HG02763 (cell line): ENCODE measurements around the gene TRAPPC2B.
"Not testable (repeated sequence)": the region's sequence is repeated elsewhere in the genome, so short reads cannot be mapped to it uniquely, and the experiment has no call there.

Experiments
- ATAC-seq: cut with Tn5 transposase; IDR thresholded peaks from one replicate; pipeline ENCODE4 v1.9.1; 2021; ENCODE audit warnings: mild to moderate bottlenecking, moderate library complexity; ENCODE audit not compliant: unreplicated experiment

Gene TRAPPC2B

DNA sequence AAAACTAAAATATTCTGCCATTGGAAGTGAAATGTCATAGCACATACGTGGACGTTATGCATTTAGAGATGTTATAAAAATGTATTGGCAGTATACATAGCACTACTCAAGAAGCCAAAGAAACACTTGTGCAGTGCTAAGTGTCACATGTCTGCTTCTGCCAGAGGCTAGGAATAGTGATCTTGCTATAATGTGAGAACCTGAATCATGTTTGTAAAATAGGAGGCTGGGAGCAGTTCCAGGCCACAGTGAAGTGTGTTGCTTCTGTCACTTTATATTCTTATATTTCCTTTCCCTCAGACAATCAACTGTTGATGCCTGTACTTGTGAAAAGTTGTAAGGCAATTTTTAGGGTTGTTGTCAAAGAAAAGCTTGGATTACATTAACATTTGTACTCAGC, 3.4 kb downstream of the TRAPPC2B start:
- no peak for ATAC-seq

DNA sequence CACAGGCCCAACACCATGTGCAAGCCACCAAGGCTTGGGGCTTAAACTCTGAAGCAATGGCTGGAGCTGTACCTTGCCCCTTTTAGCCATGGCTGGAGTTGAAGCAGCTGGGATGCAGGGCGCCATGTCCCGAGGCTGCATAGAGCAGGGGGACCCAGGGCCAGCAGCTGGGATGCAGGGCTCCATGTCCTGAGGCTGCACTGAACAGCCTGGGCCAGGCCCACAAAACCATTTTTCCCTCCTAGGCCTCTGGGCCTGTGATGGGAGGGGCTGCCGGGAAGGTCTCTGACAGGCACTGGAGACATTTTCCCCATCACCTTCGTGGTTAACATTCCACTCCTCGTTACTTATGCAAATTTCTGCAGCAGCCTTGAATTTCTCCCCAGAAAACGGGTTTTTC, 10.8 kb downstream of the TRAPPC2B start:
- no peak for ATAC-seq

DNA sequence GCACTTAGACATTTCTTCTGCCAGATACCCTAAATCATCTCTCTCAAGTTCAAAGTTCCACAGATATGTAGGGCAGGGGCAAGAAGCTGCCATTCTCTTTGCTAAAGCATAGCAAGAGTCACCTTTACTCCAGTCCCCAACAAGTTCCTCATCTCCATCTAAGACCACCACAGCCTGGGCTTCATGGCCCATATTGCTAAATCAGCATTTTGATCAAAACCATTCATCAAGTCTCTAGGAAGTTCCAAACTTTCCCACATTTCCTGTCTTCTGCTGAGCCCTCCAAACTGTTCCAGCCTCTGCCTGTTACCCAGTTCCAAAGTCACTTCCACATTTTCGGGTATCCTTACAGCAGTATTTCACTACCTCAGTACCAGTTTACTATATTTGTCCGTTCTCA, 11.3 kb downstream of the TRAPPC2B start:
- not testable (repeated sequence) for ATAC-seq

DNA sequence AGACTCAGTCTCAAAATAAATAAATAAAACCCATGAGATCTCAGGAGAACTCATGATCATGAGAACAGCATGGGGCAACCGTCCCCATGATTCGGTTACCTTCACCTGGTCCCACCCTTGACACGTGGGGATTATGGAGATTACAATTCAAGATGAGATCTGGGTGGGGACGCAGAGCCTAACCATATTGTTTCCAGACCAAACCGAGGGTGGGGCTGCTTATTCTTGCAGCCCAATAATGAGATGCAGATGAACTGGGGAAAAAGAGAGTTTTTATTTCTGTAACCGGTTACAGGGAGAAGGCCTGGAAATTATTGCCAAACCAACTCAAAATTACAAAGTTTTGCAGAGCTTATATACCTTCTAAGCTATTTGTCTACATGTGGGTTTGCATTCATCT, 12.8 kb downstream of the TRAPPC2B start:
- ATAC-seq = no peak

DNA sequence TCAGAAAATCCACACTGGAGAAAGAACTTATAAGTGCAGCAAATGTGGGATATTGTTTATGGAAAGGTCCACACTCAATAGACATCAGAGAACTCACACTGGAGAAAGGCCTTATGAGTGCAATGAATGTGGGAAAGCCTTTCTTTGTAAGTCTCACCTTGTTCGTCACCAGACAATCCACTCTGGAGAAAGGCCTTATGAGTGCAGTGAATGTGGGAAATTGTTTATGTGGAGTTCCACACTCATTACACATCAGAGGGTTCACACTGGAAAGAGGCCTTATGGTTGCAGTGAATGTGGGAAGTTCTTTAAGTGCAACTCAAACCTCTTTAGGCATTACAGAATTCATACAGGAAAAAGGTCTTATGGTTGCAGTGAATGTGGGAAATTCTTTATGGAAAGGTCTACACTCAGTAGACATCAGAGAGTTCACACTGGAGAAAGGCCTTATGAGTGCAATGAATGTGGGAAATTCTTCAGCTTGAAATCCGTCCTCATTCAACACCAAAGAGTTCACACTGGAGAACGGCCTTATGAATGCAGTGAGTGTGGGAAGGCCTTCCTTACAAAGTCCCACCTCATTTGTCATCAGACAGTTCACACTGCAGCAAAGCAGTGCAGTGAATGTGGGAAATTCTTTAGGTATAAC, 14.3 kb downstream of the TRAPPC2B start:
- ATAC-seq = no peak

DNA sequence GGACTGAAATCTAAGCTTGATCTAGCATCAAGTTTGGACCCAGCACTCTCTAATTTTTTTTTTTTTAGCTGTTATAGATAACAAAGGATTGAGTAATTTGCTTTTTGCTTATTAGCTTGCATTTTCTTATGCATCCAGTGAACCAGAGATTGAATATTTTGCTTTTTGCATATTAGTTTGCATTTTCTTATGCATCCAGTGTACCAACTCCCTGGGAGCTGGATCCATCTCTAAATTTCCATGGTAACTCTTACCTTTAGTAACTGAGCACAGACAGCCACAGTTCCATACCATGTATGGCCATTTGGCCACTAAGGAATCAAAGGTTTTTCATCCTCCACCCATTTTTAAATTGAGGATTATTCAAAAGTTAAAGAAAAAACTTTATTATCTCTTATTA, 17.6 kb downstream of the TRAPPC2B start:
- no peak for ATAC-seq

DNA sequence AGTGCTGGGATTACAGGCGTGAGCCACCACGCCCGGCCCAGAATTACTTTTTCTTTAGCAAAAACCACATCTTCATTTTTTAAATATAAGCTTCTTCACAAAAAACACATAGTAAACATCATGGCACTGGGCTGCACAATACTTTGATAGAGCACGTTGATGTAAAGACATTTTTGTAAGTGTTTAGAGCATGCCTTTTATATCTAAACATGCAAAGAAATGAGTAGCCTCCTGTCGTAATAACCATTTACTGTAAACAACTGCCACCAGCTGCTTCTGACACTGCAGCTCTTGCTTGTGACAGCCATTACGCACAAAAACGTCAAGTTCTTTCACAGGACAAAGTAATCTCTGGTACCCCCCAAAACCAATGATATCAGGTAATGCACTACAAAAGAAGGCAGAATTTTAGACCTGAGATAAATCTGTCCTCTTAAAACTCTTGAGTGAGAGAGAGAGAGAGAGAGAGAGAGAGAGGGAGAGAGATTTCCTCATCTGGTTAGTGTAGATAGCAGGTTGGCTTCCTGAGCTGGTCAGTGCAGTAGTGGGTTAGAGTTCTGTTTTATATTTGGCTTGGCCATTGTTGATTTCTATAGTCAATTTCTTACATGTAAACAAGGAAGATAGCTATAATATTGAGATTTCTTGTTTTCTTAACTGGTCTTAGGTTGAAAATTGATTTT, 19.6 kb downstream of the TRAPPC2B start:
- no peak for ATAC-seq

DNA sequence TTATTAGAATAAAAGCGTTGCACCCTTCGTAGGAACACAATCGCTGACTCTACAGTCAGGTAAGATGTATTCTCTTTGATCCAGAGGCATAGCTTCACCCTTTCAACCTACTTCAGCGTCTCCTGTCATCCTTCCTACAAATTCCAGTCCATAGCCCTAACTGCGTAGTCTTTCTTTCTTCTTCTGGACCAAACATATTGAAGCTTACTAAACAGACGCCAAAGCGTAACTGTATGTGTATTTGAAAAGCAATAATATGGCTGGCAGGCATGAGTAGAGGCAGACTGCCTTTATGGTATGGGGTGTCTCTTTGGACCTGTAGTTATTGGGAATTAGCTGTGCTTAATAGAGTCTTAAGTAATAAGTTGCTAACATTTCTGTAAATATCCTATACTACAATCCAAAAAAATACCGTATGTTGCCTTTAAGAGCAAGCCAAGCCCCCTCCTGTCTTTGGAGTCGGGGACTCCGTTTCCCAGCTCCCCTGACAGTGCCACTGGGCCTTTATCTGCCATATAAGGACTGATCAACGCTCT, 25.9 kb downstream of the TRAPPC2B start:
- no peak for ATAC-seq

DNA sequence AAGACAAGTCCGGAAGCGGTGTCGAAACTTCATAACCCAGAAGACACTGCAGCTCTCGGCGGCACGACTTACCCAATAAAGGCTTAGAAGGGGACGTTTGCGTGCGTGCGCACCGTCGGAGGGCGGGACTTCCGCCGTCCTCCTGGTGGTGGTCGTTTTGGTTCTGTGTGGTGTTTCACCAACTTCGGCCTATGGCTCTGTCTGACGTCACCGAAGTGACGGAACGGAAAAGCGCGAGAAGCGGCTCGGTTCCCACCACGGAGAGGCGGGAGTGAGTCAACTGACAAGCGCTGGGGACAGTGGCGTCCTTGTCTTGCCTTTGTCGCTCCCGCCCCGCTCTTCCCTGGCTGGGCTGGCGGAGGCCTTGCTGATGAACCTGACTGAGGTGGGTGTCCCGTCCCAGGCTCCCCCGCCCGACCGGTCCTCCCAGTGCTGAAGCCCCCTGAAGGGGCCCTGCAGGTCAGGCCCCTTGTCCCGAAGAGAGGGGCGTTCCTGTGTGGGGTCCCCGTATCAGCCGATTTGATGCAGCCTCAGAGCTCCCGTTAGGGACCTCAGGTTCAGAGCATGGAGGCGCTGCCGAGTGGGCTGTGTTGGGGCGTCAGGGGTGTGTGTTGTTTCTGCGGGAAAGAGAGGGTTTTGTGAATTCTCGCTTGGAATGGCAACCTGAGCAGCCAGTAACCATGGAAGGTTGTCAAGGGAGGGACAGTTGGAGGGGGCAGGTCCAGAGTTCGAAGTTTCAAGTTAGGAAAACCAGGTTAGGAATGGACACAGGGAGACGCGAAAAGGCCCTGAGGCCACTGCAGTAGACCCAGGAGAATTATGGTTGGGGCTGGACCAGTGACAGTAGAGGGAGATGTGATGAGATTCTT, 26.6 kb downstream of the TRAPPC2B start, which contains the start of gene ZNF548:
ZNF548 (plus strand) TSS at position 125 of the 869 bp plus-strand sequence; CDS start at position 371, 246 bp downstream.
- peak; percentile 98 for ATAC-seq

DNA sequence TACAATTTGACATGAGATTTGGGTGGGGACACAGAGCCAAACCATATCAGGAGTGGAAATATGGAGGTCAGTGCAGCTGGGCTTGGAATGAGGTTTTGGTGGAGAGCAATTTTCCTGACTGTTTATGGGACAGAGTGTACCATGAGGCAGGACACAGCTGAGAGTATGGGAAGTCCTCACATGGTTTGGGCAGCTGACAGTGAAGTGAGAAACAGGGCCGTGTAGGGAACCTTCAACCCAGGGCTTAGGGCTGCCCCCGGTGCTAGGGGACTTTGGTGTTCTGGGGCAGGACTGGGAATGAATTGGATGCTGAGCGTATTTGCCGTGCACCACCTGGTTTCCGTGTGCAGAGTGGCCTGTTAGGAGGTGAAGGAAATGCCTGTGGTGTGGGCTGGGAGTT, 32.4 kb downstream of the TRAPPC2B start:
- no peak for ATAC-seq

DNA sequence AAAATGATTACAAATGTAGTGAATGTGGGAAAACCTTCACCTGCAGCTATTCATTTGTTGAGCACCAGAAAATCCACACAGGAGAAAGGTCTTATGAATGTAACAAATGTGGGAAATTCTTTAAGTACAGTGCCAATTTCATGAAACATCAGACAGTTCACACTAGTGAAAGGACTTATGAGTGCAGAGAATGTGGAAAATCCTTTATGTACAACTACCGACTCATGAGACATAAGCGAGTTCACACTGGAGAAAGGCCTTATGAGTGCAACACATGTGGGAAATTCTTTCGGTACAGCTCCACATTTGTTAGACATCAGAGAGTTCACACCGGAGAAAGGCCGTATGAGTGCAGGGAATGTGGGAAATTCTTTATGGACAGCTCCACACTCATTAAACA, 35.5 kb downstream of the TRAPPC2B start:
- ATAC-seq = no peak

DNA sequence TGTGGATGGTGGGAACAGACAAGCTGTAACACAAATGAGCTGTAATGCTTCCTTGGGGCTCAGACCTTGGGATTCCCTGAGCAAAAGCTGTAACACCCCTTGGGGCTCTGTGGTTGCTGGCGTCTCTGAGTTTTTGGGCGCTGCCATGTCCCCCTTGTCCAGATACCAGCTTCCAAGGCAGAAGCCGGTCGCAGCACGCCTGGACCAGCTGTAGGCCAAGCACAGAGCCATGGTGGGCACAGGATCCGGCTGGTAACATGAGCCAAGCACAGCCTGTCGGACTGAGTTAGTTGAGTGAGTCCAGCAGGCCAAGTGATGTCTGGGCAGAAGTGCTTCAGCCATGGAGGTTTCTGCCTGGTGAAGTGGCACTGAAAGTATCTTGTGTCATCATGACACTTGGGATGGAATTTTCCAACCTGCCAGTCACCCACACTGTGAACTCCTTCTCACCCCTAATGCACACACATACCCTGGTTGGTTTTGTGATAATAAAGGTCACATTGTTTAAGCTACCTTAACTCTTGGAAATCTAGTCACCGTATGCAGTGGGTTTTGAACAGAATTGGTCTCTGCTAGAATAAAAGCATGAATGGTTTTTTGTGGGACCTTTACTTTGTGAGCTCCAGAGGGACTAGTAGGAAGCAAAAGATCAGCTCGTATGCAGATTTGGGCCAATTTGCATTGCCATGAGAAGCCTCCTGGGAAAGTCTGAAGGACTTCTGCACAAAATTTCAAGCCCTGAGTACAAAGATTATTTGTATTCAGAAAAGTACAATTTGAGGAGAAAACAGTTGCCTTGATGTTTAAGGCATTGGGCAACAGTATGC, 40.6 kb downstream of the TRAPPC2B start:
- no peak for ATAC-seq

DNA sequence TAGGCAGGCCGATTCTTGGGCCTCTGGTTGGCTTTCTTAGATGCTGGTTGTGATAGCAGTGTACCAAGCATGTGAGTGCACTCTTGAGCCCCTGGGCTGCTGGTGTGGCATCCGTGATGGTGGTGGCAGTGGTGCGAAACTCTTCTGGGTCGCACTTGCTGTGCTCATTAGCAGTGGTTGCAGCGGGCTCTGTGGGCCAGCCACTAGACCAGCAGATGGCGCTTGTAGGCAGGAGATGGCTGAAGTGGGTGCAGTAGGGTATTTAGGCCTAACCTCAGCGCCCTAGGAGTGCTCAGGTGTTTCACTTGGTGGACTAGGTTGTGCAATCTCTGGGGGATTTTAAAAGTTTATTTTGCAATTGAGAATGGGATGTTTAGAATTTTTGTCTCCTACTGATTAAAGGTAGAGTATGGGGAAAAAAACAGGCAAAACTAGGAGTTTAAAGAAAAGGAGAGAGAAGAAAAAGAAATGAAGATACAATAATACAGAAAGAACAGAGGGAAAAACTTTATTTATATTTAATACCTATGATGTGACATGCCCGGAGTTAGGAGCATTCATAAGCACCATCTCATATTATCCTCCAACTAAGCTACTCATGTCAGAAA, 43.3 kb downstream of the TRAPPC2B start:
- ATAC-seq = no peak

DNA sequence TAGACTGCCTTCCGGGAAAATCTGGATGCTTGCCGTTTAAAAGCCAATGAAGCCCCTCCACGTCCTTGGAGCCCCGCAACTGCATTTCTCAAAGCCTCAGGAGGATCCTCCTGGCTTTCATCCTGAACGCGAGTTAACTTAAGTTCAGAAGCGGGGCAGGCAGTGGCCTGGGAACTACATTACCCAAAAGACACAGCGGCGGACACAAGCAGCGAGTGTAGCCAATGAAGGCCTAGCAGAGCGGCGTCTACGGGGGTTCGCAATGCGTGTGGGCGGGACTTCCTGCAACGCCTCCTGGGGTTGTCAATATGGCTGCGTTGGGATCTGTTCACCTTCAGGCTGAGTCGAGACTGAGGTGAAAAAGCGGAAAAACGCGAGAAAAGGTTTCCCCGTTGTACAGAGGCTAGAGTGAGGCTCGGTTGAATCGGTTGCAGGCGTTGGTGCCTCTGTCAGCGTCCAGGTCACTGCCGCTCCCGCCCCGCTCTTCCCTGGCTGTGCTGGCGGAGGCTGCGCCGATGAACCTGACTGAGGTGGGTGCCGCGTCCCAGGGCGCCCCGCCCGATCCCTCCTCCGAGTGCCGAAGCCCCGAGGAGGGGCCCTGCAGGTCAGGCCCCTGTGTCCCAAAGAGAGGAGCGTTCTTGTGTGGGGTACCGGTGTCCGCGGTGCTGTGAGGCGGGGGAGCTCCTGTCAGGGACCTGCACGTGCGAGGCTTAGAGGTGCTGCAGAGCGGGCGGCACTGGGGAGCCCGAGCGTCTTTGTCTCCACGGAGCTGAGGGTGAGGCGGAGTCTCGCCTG, 47.7 kb downstream of the TRAPPC2B start, which contains the start of gene ZNF17:
ZNF17 (plus strand) TSS at position 285 of the 795 bp plus-strand sequence. CDS start 2,455 bp downstream, outside the sequence.
- ATAC-seq = peak; percentile 98
